SKM-1 (cell line): Measurements from ENCODE around the gene KCNJ4.
"Not testable (repeated sequence)": the region's sequence is repeated elsewhere in the genome, so short reads cannot be mapped to it uniquely, and the experiment has no call there.

Experiments
- DNase-seq: peaks from one replicate; lab custom pipeline; 2025; ENCODE audit not compliant: unreplicated experiment; lab: John Stamatoyannopoulos, UW

KCNJ4 gene

DNA sequence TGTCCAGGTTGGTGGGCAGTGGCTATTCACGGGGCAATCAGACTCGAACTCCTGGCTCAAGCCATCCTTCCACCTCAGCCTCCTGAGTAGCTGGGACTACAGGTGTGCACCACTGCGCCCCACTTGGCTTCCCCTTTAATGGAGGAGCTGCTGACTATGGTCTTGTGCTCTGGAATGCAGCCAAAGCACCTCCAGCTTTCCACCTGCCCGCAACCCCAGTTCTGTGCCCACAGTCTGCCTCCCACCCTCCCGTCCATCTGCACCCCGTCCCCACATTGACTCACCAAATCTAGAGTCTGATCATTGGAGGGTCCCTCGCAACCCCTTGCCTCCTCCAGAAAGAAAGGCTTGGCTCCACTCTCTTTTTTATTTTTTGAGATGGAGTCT is 41.0 kb downstream of the KCNJ4 start:
- DNase-seq, result no peak

DNA sequence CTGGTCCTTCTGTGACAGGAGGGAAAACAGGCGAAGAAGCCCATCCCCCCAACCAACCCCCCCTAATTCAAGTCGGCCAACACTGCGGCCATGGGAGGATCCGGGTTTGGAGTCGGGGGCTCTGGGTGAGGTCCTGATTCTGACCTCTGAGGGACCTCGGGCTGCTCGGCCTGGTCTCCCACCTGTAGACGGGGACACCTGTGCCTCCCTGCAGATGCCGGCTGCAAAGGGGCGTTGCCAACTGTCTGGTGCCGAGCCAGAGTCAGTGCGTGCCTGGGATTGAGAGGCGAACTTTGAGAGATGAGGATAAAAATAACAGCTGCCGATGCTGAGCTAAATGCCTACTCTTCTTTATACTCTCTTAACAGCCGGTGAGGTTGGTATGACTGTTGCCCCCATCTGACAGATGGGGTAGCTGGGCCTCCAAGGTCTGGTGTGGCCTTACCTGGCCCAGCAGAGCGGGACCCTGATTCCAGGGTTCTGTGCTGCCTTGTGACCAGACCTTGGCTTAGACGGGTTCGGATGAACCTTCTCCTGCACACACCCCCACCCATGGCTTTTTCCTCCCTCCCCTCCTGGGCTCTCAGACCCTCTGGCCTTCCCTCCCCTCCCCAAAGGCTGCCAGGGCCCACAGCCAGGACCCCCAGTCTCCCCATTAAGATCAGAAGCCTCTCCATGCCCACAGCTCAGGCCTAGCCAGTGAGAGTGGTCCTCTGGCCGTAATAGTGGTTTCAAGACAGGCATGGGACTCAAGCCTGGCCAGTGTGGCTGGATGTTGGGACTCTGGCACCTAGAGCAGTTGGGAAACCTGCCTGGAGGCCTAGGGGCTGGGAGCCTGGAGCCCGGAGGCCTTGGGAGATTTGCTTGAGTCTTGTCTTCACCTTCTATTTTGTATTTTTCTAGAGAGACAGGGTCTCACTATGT is 41.7 kb downstream of the KCNJ4 start:
- no peak for DNase-seq

DNA sequence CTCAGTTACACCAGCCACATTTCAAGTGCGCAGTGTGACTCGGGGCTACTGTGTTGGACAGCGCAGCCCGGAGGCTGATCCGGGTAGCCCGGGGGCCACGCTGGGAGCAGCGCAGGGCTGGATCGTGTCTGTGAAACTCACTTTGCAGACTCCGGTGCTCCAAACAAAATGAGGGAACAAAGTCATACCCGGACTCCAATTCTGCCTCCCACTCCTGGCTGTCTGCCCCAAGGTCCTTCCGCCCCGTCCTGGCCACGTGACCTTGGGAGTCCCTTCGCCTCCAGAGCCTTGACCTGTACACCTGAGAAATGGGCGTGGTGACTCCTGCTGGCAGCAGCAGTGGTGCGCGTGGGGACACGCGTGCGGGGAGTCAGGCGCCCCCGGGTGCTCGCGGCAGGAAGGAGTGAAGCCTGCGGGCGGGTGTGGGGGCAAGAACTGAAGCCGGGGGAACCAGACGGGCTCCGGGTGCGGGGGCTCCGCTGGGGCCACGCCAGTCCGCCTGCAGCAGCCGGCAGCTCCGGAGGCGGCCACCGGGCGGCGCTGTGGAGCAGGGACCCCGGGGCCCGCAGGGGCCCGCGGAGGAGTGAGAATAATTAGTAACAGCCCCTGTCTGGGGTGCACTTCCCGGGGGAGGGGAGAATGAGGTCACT is 42.4 kb downstream of the KCNJ4 start:
- no peak for DNase-seq

- no peak for DNase-seq
Observed at GRCh38 chr22:38411016-38411415, 44.0 kb downstream of the KCNJ4 start.

DNA sequence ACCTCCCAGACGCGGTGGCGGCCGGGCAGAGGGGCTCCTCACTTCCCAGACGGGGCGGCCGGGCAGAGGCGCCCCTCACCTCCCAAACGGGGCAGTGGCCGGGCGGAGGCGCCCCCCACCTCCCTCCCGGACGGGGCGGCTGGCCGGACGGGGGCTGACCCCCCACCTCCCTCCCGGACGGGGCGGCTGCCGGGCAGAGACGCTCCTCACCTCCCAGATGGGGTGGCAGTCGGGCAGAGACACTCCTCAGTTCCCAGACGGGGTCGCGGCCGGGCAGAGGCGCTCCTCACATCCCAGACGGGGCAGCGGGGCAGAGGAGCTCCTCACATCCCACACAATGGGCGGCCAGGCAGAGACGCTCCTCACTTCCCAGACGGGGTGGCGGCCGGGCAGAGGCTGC is 45.1 kb downstream of the KCNJ4 start:
- DNase-seq, result not testable (repeated sequence)

GRCh38 chr22:38406617-38407016 is 48.4 kb downstream of the KCNJ4 start:
- DNase-seq, result no peak

- DNase-seq, result no peak
Observed at GRCh38 chr22:38404419-38404818, 50.6 kb downstream of the KCNJ4 start.

GRCh38 chr22:38403812-38404211 is 51.2 kb downstream of the KCNJ4 start:
- DNase-seq, result no peak

DNA sequence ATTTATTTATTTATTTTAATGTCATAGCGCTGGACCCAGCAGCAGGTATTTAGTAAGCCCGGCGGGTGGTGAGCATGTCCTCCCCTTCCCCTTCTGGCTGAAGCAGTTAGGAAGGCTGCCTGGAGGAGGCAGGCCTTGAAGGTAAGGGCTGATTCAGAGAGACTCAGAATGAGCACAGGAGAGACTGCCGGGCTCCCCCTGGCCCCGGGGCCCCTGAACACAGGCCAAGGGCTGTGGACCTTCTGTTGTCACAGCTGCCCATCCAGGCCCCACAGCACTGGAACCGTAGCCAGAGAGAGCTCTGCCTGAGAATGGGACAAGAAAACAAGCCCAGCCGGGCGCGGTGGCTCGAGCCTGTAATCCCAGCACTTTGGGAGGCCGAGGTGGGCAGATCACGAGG is 52.8 kb downstream of the KCNJ4 start:
- DNase-seq, result no peak

- no peak for DNase-seq
Observed at GRCh38 chr22:38401336-38402084, 53.5 kb downstream of the KCNJ4 start.

- not testable (repeated sequence) for DNase-seq
Observed at GRCh38 chr22:38400256-38400655, 54.7 kb downstream of the KCNJ4 start.

GRCh38 chr22:38398609-38399461 is 56.2 kb downstream of the KCNJ4 start:
- DNase-seq, result peak; percentile 48

- not testable (repeated sequence) for DNase-seq
Observed at GRCh38 chr22:38398181-38398608, 56.8 kb downstream of the KCNJ4 start.

DNA sequence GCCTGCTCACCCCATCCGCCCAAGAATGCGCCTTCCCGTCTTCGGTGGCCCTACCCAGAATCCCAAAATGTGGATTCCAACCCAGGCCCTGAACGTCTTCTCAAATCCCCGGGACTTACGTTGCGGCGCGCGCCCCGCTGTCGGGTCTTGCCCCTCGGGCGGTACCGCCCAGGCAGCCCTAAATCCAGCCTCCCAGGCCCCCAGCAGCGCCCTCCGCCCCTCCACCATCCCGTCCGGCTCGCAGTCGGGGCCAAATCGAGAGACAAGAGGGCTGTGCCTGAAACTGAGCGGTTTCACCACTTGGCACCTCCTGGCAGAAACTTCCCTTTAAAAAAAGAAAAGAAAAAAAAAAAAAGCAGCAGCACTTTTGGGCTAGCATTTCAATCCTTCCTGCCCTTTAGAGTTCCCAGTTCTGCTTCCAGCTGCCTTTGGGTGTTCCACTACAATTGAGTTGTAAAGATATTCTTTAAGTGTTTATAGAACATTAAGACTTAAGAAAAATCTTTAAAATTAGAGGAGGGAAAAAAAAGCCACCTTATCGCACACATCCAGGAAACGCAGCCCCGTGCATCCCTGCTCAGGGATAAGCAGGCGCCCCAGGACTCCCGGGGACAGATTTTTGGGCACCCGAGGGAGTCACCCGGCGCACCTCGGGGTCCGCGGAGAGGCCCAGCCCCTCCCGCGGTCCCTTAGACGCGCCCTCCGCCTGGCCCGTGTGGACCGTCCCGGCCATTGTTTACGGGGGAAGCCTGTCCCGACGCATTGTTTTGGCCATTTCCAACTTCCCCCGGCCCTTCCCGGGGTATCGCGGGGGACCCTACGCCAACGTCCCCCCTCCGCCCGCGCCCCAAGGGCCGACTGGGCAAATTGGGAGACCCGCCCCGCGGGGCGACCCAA is 57.6 kb downstream of the KCNJ4 start:
- no peak for DNase-seq

GRCh38 chr22:38396440-38397069 is 58.4 kb downstream of the KCNJ4 start:
- DNase-seq, result not testable (repeated sequence)

GRCh38 chr22:38395944-38396343 is 59.1 kb downstream of the KCNJ4 start:
- not testable (repeated sequence) for DNase-seq

DNA sequence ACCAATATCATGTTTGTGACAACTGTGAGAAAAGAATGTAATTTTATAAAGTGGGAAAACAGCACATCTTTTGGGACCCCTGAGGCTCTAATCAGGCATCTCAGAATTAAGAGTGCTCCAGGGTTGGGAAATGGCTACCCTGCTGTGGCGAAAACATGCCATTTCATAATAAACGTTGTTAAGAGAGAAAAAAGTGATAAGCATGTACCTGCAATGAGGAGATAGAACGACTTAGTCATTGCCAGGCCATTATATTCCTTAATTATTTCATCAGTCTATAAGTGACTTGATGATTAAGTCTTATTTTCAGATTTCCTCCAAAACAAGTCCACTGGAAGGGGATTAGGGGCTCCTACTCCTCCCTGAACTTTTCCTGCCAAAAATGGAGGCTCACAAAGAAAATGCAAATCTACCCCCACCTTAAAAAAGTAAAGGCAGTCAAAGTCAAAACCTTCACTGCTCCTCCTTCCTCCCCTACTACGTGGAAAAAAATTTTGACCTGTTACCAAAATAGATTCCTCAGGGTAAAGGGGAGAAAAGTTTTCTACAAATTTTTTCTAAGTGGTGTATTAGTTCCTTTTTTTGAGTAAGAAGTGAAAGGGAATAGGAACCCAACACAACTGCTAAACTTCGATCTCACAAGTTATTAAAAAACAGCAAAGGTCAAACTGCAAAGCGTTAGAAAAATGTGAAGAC is 59.9 kb downstream of the KCNJ4 start:
- DNase-seq, result not testable (repeated sequence)

DNA sequence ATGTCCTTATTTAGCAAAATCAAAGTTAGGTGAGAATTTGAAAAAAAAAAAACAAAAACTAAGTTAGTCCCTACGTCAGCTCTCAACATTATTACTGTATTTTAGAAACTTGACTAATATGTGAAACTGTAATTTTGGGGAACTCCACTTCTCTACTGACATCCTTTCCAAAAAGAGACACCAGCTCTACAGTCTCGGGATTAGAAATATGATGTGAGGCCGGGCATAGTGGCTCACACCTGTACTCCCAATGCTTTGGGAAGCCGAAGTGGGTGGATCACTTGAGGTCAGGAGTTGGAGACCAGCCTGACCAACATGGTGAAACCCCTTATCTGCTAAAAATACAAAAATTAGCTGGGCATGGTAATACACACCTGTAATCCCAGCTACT is 65.6 kb downstream of the KCNJ4 start:
- not testable (repeated sequence) for DNase-seq
